Neural cell (in vitro differentiated cells): ENCODE data around the gene RASAL2. TPM values are rescaled to one million over a fixed set of nuclear protein-coding genes. Genes with fewer than 3 reads are reported as not detected.

ENCODE experiments used
- H2AFZ ChIP-seq: fragments of 200-600, 300-800 bp; sonication (generic), shearing (Covaris generic); 2 replicates; pipeline ENCODE4 v1.6.0; 2014; ENCODE audit warnings: low read depth, mild to moderate bottlenecking, antibody characterized with exemption, low read length, moderate library complexity
- H3F3A ChIP-seq: fragments of 200-600 bp; shearing (Covaris generic); 2 replicates; pipeline ENCODE4 v1.6.1; 2016; ENCODE audit warnings: mild to moderate bottlenecking, moderate library complexity, mixed read lengths, antibody characterized with exemption, low read length; ENCODE audit not compliant: insufficient read depth, poor library complexity, severe bottlenecking
- H3K27ac ChIP-seq: fragments of 200-600, 300-800 bp; sonication (generic), shearing (Covaris generic); 2 replicates; pipeline ENCODE4 v1.5.1; 2014; ENCODE audit warnings: mild to moderate bottlenecking, low read length, moderate library complexity
- H3K27me3 ChIP-seq: fragments of 300-800, 200-600 bp; sonication (generic), shearing (Covaris generic); 2 replicates; pipeline ENCODE4 v1.6.0; 2014; ENCODE audit warnings: mild to moderate bottlenecking, low read depth, low read length, moderate library complexity; ENCODE audit not compliant: insufficient read depth
- H3K36me3 ChIP-seq: fragments of 300-800, 200-600 bp; sonication (generic), shearing (Covaris generic); 2 replicates; pipeline ENCODE4 v1.5.1; 2014; ENCODE audit warnings: mild to moderate bottlenecking, antibody characterized with exemption, low read length, moderate library complexity; ENCODE audit not compliant: insufficient read depth
- H3K4me2 ChIP-seq: fragments of 300-800, 200-600 bp; sonication (generic), shearing (Covaris generic); 2 replicates; pipeline ENCODE4 v1.6.0; 2014; ENCODE audit warnings: mild to moderate bottlenecking, low read length
- H3K4me3 ChIP-seq: fragments of 300-800, 200-600 bp; sonication (generic), shearing (Covaris generic); 2 replicates; pipeline ENCODE4 v1.5.1; 2014; ENCODE audit warnings: mild to moderate bottlenecking, low read length, moderate library complexity
- H3K79me2 ChIP-seq: fragments of 200-600 bp; shearing (Covaris generic); replicated peaks from 2 replicates; pipeline ENCODE4 v1.6.0; 2014; ENCODE audit warnings: mild to moderate bottlenecking, low read length, moderate library complexity; ENCODE audit not compliant: insufficient read depth
- H3K9ac ChIP-seq: fragments of 300-800, 200-600 bp; sonication (generic), shearing (Covaris generic); 2 replicates; pipeline ENCODE4 v1.6.1; 2016; ENCODE audit warnings: mild to moderate bottlenecking, low read length, mixed read lengths
- H3K9me2 ChIP-seq: fragments of 200-600 bp; shearing (Covaris generic); 2 replicates; pipeline ENCODE4 v1.6.1; 2016; ENCODE audit warnings: mild to moderate bottlenecking, low read length, mixed read lengths; ENCODE audit not compliant: insufficient read depth
- H3K9me3 ChIP-seq: fragments of 200-600, 300-800 bp; sonication (generic), shearing (Covaris generic); 2 replicates; pipeline ENCODE4 v1.6.1; 2016; ENCODE audit warnings: mild to moderate bottlenecking, mixed run types, low read length, moderate library complexity, mixed read lengths
- H4K20me1 ChIP-seq: fragments of 200-600 bp; shearing (Covaris generic); 2 replicates; pipeline ENCODE4 v1.6.1; 2016; ENCODE audit warnings: mild to moderate bottlenecking, mixed run types; ENCODE audit not compliant: insufficient read depth
- EP300 ChIP-seq: fragments of 450-650 bp; conservative IDR thresholded peaks from 2 replicates; pipeline ENCODE4 v1.6.1; 2014; ENCODE audit warnings: antibody characterized with exemption, mild to moderate bottlenecking, moderate library complexity; ENCODE audit not compliant: poor library complexity, severe bottlenecking
- EZH2 ChIP-seq: fragments of 200-600, 300-800 bp; shearing (Covaris generic), sonication (generic); IDR thresholded peaks from 2 replicates; pipeline ENCODE4 v1.6.1; 2014; ENCODE audit warnings: antibody characterized with exemption, low read length, borderline replicate concordance, mild to moderate bottlenecking; ENCODE audit not compliant: insufficient read depth, poor library complexity, severe bottlenecking
- MXI1 ChIP-seq: fragments of 450-650 bp; conservative IDR thresholded peaks from 2 replicates; pipeline ENCODE4 v1.6.1; 2014; ENCODE audit warnings: antibody characterized with exemption, mild to moderate bottlenecking; ENCODE audit not compliant: poor library complexity, severe bottlenecking
- POLR2AphosphoS5 ChIP-seq: IDR thresholded peaks from 2 replicates; pipeline ENCODE4 v1.6.1; 2012
- RAD21 ChIP-seq: fragments of 450-650 bp; conservative IDR thresholded peaks from 2 replicates; pipeline ENCODE4 v1.6.1; 2014; ENCODE audit warnings: antibody characterized with exemption, mild to moderate bottlenecking, moderate library complexity
- REST ChIP-seq: IDR thresholded peaks from 2 replicates; pipeline ENCODE4 v1.6.1; 2012; ENCODE audit warnings: borderline replicate concordance
- SMC3 ChIP-seq: fragments of 450-650 bp; conservative IDR thresholded peaks from 2 replicates; pipeline ENCODE4 v1.6.1; 2014; ENCODE audit warnings: antibody characterized with exemption, mild to moderate bottlenecking, moderate library complexity; ENCODE audit not compliant: poor library complexity
- TAF1 ChIP-seq: IDR thresholded peaks from 2 replicates; pipeline ENCODE4 v1.6.1; 2012; ENCODE audit warnings: low read depth
- polyA plus RNA-seq: library from polyadenylated mRNA; depleted of rRNA; stranded (reverse); fragments of >200 nt; gene quantifications from 2 replicates; pipeline ENCODE4 v1.2.3, GENCODE V29; 2014
- TF ChIP-seq, protein P1 (sequence below): fragments of 450-650 bp; IDR thresholded peaks from 2 replicates; pipeline ENCODE4 v1.5.1; 2014; ENCODE audit warnings: antibody characterized with exemption, mild to moderate bottlenecking, moderate library complexity; ENCODE audit not compliant: poor library complexity, severe bottlenecking

RASAL2 gene
- polyA plus RNA-seq, 1 donor from 2014 or later: 73.3 TPM

- peak overlapping the region; percentile 19 for H3K9ac ChIP-seq
- H3K4me2 ChIP-seq: peak overlapping the region; percentile 8
- no peak overlapping the region for H2AFZ ChIP-seq
- no peaks in the 10 kb centered on the region for H4K20me1 ChIP-seq
- peak overlapping the region; percentile 30 for H3K4me3 ChIP-seq
- H3K36me3 ChIP-seq: no peaks in the 10 kb centered on the region
- peak overlapping the region; percentile 59 for H3K27ac ChIP-seq
- TF ChIP-seq POLR2AphosphoS5 (no peak), SMC3 (no peak), TAF1 (no peak), MXI1 (no peak), RAD21 (no peak), REST (no peak), EP300 (no peak), EZH2 (no peak)
- TF ChIP-seq, protein P1, sequence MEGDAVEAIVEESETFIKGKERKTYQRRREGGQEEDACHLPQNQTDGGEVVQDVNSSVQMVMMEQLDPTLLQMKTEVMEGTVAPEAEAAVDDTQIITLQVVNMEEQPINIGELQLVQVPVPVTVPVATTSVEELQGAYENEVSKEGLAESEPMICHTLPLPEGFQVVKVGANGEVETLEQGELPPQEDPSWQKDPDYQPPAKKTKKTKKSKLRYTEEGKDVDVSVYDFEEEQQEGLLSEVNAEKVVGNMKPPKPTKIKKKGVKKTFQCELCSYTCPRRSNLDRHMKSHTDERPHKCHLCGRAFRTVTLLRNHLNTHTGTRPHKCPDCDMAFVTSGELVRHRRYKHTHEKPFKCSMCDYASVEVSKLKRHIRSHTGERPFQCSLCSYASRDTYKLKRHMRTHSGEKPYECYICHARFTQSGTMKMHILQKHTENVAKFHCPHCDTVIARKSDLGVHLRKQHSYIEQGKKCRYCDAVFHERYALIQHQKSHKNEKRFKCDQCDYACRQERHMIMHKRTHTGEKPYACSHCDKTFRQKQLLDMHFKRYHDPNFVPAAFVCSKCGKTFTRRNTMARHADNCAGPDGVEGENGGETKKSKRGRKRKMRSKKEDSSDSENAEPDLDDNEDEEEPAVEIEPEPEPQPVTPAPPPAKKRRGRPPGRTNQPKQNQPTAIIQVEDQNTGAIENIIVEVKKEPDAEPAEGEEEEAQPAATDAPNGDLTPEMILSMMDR: no peak
- H3F3A ChIP-seq: no peaks in the 10 kb centered on the region
- H3K27me3 ChIP-seq: no peaks in the 10 kb centered on the region
- H3K9me2 ChIP-seq: no peaks in the 10 kb centered on the region
- no peaks in the 10 kb centered on the region for H3K9me3 ChIP-seq
- H3K79me2 ChIP-seq: no peaks in the 10 kb centered on the region
These were observed 341.1 kb downstream of the RASAL2 start for GRCh38 chr1:178434899-178435435.

GRCh38 chr1:178436899-178437298 lies 343.0 kb downstream of the RASAL2 start:
- no peak overlapping the region for H3K4me2 ChIP-seq
- no peaks in the 10 kb centered on the region for H3F3A ChIP-seq
- no peaks in the 10 kb centered on the region for H3K79me2 ChIP-seq
- no peak overlapping the region for H3K4me3 ChIP-seq
- no peaks in the 10 kb centered on the region for H4K20me1 ChIP-seq
- peaks cover 9% of the 10 kb centered on the region for H3K36me3 ChIP-seq
- no peaks in the 10 kb centered on the region for H3K9me2 ChIP-seq
- H3K9me3 ChIP-seq: no peaks in the 10 kb centered on the region
- no peak overlapping the region for H2AFZ ChIP-seq
- no peak overlapping the region for H3K9ac ChIP-seq
- no peak overlapping the region for H3K27ac ChIP-seq
- H3K27me3 ChIP-seq: no peaks in the 10 kb centered on the region
- TF ChIP-seq, protein P1: no peak
- no peak for TF ChIP-seq EZH2
- TF ChIP-seq EP300: no peak
- TF ChIP-seq POLR2AphosphoS5: no peak
- no peak for TF ChIP-seq RAD21
- TF ChIP-seq TAF1: no peak
